C4-2B (cell line): ENCODE results near the gene CERS5.

ENCODE experiments used
- ZFX ChIP-seq: fragments of 450-650 bp; IDR thresholded peaks from 2 replicates; pipeline ENCODE4 v1.6.1; 2017
- TF ChIP-seq, protein P1 (sequence below): fragments of 450-650 bp; conservative IDR thresholded peaks from 2 replicates; pipeline ENCODE4 v1.5.1; 2017; ENCODE audit warnings: mild to moderate bottlenecking

- TF ChIP-seq, protein P1, sequence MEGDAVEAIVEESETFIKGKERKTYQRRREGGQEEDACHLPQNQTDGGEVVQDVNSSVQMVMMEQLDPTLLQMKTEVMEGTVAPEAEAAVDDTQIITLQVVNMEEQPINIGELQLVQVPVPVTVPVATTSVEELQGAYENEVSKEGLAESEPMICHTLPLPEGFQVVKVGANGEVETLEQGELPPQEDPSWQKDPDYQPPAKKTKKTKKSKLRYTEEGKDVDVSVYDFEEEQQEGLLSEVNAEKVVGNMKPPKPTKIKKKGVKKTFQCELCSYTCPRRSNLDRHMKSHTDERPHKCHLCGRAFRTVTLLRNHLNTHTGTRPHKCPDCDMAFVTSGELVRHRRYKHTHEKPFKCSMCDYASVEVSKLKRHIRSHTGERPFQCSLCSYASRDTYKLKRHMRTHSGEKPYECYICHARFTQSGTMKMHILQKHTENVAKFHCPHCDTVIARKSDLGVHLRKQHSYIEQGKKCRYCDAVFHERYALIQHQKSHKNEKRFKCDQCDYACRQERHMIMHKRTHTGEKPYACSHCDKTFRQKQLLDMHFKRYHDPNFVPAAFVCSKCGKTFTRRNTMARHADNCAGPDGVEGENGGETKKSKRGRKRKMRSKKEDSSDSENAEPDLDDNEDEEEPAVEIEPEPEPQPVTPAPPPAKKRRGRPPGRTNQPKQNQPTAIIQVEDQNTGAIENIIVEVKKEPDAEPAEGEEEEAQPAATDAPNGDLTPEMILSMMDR = no peak
- no peak for TF ChIP-seq ZFX
Observed at GRCh38 chr12:50120953-50121352, 46.2 kb downstream of the CERS5 start.
